Stimulated activated CD8-positive, alpha-beta memory T cell treated with anti-CD3 and anti-CD28 coated beads, Interleukin-12 subunit alpha, Interleukin-12 subunit beta, amount 100 ng/mL, for 1 hour (primary cell): Measurements from ENCODE around the gene USP5.
"Not testable (repeated sequence)": the region's sequence is repeated elsewhere in the genome, so short reads cannot be mapped to it uniquely, and the experiment has no call there.

Experiments
- DNase-seq: peaks from one replicate; pipeline ENCODE4 v3.0.0-alpha.2; 2020; ENCODE audit warnings: low read depth

The USP5 gene

DNA sequence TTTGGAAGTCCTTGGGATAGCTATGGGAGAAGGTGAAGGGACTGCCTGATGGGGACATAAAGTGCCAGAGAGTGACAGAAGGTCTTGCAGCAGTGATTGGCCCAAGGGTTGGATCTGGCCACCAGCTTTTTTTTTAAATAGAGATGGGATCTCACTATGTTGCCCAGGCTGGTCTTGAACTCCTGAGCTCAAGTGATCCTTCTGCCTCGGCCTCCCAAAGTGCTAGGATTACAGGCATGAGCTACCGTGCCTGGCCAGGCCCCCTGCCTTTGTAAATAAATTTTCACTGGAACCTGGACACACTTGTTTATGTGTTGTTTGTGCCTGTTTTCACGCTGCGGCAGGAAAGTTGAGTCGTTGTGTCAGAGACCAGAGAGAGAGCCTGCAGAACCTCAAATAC, 13.4 kb downstream of the USP5 start:
- DNase-seq: not testable (repeated sequence)

GRCh38 chr12:6866163-6866919, 14.4 kb downstream of the USP5 start:
- no peak for DNase-seq

DNA sequence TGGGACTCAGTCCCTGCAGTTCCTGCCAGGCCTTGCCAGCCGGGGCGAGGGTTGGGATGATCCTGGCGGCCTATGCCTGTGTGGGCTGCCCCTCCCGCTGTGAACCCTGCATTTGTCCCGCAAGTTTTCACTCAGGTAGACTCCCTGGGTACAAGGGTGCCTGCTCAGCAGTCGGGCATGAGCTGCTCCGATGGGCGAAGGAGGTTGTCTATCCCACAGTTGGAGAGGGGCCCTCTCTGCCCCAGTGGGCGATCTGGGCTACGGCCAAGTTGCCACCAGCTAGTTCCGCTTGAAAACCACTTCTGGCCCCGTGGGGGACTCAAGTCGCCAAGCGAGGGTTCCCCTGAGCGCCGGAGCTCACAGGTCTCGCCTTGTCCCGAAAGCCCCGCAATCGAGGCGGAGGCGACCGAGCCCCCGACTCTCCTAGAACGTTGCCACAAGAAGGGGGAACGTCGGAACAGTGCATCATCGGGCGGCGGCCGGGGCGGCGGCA, 15.0 kb downstream of the USP5 start:
- no peak for DNase-seq

DNA sequence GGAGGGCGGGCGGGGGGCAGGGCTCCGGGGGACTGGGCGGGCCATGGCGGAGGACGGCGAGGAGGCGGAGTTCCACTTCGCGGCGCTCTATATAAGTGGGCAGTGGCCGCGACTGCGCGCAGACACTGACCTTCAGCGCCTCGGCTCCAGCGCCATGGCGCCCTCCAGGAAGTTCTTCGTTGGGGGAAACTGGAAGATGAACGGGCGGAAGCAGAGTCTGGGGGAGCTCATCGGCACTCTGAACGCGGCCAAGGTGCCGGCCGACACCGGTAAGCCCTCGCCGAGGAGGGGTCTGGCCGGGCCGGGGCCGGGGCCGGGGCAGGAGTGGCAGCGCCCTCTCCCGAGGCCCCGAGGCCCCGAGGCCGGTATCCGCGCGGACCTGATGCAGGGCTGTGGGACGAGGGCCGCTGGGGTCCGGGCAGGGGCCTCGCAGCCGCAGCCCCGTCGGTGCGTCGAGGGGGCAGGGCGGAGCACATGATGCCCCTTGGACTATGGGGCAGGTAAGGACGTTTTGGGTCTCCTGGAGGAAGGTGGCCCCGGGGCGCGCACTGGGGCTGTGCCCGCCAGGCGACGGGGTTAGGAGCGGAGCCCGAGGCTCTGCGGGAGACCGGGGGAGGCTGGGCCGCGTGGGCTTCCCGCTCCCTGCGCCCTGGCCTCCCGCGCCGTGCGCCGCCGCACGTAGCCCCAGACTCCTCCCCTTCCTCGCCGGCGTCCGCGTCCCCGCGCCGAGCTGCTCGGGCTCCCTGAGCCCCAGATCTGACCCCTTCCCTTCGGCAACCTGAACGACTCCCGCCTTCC, 15.7 kb downstream of the USP5 start, which contains the start of gene TPI1:
TSS of gene TPI1 (plus strand) at position 119 of the 798 bp plus-strand sequence. CDS start at position 155, 36 bp downstream.
- DNase-seq: peak; percentile 56

- no peak for DNase-seq
Measured at GRCh38 chr12:6868211-6869048, 16.5 kb downstream of the USP5 start.

DNA sequence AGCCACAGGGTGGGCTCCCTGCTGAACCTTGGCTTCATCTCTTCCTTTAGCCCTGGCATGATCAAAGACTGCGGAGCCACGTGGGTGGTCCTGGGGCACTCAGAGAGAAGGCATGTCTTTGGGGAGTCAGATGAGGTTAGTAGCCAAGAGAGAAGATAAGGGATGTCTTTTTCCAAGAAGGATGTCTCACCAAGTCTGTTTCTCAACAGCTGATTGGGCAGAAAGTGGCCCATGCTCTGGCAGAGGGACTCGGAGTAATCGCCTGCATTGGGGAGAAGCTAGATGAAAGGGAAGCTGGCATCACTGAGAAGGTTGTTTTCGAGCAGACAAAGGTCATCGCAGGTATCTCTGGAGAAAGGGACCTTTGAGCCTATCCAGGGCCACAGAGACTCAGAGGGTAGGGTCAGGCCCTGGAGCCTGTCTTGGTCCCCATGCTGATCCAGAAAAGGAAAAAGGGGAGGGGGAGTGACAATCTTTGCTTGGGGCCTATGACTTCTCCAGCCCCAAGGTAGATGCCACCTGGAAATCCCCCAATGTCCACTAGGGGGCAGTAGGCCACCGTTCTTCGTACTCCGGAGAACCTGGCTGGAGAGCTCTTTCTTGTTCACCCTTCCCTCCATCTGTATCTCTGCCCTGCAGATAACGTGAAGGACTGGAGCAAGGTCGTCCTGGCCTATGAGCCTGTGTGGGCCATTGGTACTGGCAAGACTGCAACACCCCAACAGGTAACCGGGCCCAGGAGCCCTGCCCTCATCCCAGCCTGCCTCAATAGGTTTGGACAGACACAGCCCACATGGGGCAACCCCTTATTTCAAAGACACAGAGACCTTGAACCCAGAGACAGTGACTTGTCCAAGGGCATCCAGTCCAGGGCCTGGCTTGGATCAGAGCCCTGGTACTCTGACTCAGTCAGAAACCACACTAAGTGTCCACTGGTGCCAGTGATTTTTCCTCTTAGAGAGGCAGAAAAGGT, 17.4 kb downstream of the USP5 start:
- DNase-seq: peak; percentile 76

- not testable (repeated sequence) for DNase-seq
Measured at GRCh38 chr12:6870304-6870703, 18.4 kb downstream of the USP5 start.

- DNase-seq: no peak
Measured at GRCh38 chr12:6871052-6871957, 19.4 kb downstream of the USP5 start.

GRCh38 chr12:6872073-6873048, 20.4 kb downstream of the USP5 start:
- DNase-seq: peak; percentile 71

- DNase-seq: peak; percentile 98
Measured at GRCh38 chr12:6873094-6874014, 21.4 kb downstream of the USP5 start, which contains the start of gene SPSB2. SPSB2 (minus strand) TSS chr12:6873303; CDS start chr12:6872901, 402 bp downstream.

- DNase-seq: not testable (repeated sequence)
Measured at GRCh38 chr12:6874015-6874368, 22.0 kb downstream of the USP5 start.

DNA sequence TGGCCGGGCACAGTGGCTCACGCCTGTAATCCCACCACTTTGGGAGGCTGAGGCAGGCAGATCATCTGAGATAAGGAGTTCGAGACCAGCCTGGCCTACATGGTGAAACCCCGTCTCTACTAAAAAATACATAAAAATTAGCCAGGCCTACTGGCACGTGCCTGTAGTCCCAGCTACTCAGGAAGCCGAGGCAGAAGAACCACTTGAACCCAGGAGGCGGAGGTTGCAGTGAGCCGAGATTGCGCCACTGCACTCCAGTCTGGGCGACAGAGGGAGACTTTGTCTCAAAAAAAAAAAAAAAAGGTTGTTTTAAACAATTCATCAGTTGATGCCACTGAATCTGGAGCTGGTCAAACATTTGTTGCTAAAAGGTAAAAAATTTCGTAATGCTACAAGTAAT, 27.9 kb downstream of the USP5 start:
- DNase-seq: not testable (repeated sequence)

- no peak for DNase-seq
Measured at GRCh38 chr12:6883252-6883651, 31.3 kb downstream of the USP5 start.

GRCh38 chr12:6883683-6884082, 31.7 kb downstream of the USP5 start:
- DNase-seq: no peak

DNA sequence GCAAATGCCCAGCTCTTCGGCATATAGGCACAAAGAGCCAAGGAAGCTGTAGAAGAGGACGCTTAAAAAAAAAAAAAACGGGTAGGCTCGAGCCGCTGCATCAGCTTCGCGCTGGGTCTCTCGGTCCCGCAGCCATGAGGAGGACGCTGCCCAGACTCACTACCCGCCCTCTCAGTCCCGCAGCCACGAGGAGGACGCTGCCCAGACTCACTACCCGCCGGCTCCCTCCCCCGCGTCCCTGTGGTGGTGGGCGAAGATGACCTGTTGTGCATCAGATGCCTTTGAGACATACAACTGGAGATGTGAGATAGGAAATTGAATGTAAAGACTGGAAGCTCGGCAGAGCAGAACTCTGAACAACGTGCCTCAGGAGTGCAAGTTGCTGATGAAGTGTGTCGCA, 32.6 kb downstream of the USP5 start:
- DNase-seq: no peak

GRCh38 chr12:6886206-6886999, 34.5 kb downstream of the USP5 start:
- DNase-seq: not testable (repeated sequence)

DNA sequence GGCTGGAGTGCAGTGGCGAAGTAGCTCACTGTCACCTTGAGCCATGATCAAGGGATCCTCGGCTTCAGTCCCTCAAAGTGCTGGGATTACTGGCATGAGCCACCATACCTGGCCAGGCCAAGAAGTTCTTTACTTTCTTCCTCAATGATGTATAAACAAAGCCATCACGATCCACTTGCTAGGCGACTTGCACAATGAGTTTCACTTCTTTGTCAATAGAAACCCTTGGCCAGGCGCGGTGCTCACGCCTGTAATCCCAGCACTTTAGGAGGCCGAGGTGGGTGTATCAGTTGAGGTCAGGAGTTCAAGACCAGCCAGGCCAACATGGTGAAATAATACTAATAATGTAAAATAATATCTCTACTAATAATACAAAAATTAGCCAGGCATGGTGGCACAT, 35.5 kb downstream of the USP5 start:
- no peak for DNase-seq
